Spleen (tissue), 7 donors: ENCODE results near the gene TMOD4.

Experiments
- POLR2A ChIP-seq, 3 donors: fragments of 450-650 bp; IDR thresholded peaks; one replicate each; pipeline ENCODE4 v1.5.1; 2017; ENCODE audit warnings: antibody characterized with exemption in 3 of 3, mild to moderate bottlenecking in 1 of 3
- POLR2AphosphoS5 ChIP-seq, 3 donors: sonication (generic); formaldehyde crosslinking; IDR thresholded peaks; one replicate each; pipeline ENCODE4 v1.5.1; 2017; ENCODE audit warnings: antibody characterized with exemption in 3 of 3
- TF ChIP-seq, protein P1 (sequence below), 11 experiments: fragments of 200-600 bp in 7 of 11; fragments of 450-650 bp in 4 of 11; sonication (generic) in 4 of 11; IDR thresholded peaks in 8 of 11; conservative IDR thresholded peaks in 3 of 11; 1 replicate in 7 of 11; 2 replicates in 4 of 11; pipeline versions ENCODE4 v1.4.0 to v1.8.0; 2016 to 2021; ENCODE audit warnings: antibody characterized with exemption in 11 of 11, inconsistent platforms in 4 of 11, mild to moderate bottlenecking in 1 of 11
- donor health status: DM: no; HTN: no; CAD: no; lungs with moderate emphysema.
- donor health status: DM: no; HTN: no; CAD: no.
- donor health status: DM: no; HTN: no; CAD: no.

DNA sequence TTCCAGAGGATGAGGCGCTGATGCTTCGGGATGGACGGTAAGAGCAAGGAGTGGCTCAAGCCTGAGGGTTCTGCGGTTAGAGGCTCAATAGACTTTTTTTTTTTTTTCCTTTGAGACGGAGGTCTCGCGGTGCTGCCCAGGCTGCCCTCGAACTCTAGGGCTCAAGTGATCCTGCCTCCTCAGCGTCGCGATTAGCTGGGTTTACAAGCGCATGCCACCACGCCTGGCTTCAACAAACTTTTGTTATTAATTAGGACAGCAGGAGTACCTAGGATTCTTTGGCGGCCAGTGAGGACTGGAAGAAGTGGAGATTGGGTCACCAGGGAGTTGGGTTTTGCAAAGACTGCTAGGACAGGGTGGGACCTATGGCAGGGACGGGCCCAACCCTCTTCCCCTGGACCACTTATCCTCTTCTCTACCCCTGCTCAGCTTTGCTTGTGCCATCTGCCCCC is 9.2 kb downstream of the TMOD4 start:
- TF ChIP-seq, protein P1, sequence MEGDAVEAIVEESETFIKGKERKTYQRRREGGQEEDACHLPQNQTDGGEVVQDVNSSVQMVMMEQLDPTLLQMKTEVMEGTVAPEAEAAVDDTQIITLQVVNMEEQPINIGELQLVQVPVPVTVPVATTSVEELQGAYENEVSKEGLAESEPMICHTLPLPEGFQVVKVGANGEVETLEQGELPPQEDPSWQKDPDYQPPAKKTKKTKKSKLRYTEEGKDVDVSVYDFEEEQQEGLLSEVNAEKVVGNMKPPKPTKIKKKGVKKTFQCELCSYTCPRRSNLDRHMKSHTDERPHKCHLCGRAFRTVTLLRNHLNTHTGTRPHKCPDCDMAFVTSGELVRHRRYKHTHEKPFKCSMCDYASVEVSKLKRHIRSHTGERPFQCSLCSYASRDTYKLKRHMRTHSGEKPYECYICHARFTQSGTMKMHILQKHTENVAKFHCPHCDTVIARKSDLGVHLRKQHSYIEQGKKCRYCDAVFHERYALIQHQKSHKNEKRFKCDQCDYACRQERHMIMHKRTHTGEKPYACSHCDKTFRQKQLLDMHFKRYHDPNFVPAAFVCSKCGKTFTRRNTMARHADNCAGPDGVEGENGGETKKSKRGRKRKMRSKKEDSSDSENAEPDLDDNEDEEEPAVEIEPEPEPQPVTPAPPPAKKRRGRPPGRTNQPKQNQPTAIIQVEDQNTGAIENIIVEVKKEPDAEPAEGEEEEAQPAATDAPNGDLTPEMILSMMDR (IDR thresholded peaks at IDR 0.05 in 8 of 11, conservative IDR thresholded peaks at IDR 0.05 in 3 of 11) = no peak
- TF ChIP-seq POLR2AphosphoS5 (IDR thresholded peaks at IDR 0.05) (no peak), POLR2A (IDR thresholded peaks at IDR 0.05) (no peak)
